ENCODE data around the gene ACTBL2.

DNA sequence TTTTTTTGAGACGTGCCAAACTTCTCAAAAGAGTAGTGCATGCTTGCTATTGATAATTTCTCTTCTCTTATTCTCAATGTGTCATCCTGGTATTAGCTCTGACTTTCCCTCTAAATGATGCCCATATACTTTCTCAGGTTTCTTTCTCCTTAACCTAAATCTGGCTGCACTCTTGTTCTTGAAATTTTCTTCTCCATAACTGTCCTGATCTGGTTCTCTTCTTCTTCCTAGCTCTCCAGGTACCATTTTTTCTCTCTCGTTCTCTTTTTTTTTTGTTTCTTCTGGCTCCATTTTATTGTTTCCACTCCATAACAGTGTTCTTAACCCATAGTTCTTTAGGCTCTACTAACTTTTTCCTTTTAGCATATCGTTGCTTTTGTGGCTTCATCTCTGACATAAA lies 47.9 kb downstream of the ACTBL2 start:
- TF ChIP-seq EZH2 (IDR thresholded peaks at IDR 0.05) (no peak), POLR2AphosphoS5 (IDR thresholded peaks at IDR 0.05; ENCODE audit: borderline replicate concordance, low read depth, low read length) (no peak)

Measured in SK-N-MC (cell line).